IPS DF 4.7 (cell line): ENCODE measurements around the gene CCDC188.

Experiments
- DNase-seq: peaks from one replicate; pipeline ENCODE4 v3.0.0-alpha.2; 2013; ENCODE audit warnings: low spot score; ENCODE audit errors: extremely low read depth

Gene CCDC188

GRCh38 chr22:20149257-20150250 is 1.3 kb downstream of the CCDC188 start:
- DNase-seq: no peak

- DNase-seq: no peak
These were observed 2.4 kb downstream of the CCDC188 start for GRCh38 chr22:20148414-20148813.

DNA sequence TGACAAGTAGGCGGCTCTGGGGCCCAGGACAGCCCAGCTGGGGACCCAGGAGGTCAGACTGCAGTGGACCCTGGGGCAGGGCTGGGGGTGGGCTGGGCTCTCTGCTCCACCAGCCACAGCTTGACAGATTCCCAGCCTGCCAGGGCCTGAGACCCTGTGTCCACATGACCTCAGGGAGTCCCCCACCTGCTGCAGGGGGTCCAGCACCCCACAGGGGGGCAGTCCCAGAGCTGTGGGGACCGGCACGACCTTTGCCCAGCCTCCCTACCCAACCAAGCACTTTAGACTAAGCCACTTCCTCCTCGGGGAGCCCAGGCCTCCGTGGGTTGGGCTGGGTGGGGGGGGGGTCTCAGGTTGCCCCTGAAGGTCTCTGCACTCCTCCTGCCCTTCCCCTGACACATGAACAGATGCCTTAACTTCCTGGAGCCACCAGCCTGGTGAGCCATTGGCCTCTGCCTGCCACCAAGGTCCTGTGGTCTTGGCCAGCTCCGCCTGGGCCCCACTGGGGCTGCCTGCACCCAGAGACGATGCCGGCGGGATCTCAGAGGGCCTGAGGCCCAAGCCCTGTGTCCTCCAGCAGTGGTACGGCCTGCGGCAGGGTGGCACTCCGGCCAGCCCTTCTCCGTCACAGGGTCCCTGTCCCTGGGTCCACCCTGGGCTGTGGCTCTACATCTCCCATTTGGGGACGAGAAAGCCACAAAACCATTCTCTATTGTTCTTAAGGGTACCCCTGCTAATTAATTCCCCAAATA is 3.4 kb downstream of the CCDC188 start:
- DNase-seq: no peak

DNA sequence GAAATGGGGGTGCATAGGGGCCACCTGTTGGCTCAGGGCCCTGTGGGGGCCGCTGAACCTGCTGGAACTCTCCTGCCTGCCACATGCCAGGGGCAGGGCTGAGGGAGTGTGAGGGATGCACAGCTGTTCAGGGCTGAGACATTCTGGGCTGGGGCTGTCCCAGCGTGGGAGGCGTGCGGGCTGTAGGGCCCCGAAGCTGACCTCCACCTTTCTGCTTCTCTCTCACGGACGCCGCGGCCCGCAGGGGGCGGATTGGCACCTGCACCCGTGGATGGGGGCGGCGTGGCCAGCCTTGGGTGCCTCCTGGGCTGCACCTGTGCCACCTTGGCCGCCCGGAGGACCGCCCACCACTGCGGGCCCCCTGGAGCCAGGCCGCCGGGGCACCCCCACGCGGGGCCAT is 4.1 kb downstream of the CCDC188 start:
- no peak for DNase-seq

- no peak for DNase-seq
These were observed 5.0 kb downstream of the CCDC188 start for GRCh38 chr22:20145832-20146223.

- DNase-seq: no peak
These were observed 5.5 kb downstream of the CCDC188 start for GRCh38 chr22:20145206-20145831.

GRCh38 chr22:20143883-20144665 is 6.8 kb downstream of the CCDC188 start:
- DNase-seq: no peak

DNA sequence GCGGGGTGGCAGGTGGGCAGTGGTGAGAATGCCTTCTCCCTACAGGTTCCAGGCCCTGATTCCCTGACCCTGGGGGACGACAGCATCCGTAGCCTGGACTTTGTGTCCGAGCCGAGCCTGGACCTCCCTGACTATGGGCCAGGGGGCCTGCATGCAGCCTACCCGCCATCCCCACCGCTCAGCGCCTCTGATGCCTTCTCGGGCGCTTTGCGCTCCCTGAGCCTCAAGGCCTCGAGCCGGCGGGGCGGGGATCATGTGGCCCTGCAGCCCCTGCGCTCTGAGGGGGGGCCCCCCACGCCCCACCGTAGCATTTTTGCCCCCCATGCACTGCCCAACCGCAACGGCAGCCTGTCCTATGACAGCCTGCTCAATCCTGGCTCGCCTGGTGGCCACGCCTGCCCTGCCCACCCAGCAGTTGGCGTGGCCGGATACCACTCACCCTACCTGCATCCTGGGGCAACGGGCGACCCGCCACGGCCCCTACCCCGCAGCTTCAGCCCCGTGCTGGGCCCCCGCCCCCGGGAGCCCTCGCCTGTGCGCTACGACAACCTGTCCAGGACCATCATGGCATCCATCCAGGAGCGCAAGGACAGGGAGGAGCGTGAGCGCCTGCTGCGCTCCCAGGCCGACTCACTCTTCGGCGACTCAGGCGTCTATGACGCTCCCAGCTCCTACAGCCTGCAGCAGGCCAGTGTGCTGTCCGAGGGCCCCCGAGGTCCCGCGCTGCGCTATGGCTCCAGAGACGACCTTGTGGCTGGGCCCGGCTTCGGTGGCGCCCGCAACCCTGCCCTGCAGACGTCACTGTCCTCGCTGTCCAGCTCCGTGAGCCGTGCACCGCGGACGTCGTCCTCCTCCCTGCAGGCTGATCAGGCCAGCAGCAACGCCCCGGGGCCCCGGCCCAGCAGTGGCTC is 7.9 kb downstream of the CCDC188 start:
- DNase-seq: no peak

- DNase-seq: no peak
These were observed 9.4 kb downstream of the CCDC188 start for GRCh38 chr22:20141186-20142077.

DNA sequence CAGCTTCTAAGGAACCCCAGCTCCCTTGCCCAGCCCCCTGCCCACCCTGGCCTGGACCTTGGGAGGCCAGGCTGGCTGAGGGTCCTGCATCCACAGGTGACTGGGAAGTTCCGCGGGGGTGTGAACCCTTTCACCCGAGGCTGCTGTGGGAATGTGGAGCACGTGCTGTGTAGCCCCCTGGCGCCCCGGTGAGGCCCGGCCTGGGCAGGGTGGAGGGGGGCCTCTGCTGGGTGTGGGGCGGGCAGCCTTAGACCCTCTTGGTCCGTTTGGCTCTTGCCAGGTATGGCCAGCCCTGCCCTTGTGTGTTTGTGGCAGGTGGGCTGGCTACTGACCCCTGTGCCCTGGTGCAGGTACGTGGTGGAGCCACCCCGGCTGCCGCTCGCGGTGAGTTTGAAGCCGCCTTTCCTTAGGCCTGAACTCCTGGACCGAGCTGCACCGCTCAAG is 10.3 kb downstream of the CCDC188 start:
- DNase-seq: no peak

GRCh38 chr22:20140107-20140445 is 10.8 kb downstream of the CCDC188 start:
- no peak for DNase-seq

DNA sequence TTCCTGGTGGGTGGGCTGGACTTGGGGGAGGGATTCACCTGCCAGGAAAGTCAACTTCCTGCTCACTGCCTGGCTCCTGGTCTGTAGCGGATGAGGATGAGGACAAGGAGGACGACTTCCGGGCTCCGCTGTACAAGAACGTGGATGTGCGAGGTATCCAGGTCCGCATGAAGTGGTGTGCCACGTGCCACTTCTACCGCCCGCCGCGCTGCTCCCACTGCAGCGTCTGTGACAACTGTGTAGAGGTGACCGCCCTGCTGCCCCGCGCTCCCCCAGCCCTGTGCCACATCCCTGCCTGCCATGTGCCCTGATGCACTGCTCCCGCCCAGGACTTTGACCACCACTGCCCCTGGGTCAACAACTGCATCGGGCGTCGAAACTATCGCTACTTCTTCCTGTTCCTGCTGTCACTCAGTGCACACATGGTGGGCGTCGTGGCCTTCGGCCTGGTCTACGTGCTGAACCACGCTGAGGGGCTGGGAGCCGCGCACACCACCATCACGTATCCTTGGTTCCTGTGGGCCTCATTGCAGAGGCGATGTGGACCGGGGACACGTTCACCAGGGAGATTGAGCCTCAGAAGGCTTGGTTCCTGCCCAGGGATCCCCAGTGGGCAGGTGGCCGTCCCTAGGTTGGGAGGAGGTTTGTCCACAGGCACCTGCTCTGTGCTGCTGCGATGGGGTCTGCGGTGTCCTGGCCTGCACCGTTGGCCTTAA is 11.3 kb downstream of the CCDC188 start:
- no peak for DNase-seq

- DNase-seq: no peak
These were observed 12.0 kb downstream of the CCDC188 start for GRCh38 chr22:20138868-20139267.

DNA sequence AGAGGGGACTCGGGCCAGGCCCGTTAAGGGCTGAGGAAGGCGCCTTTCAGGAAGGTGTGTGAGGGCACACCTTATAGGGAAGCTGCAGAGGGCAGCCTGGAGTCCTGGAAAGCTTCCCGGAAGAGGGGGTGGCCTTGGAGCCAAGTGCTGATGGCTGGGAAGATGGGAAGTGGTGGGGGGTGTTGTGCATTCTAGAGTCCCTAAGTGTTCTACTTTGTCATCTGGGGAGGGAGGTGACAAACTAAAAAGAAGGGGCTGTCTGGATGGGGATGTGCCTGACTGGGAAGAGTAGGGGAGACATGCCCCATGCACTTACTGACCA is 12.5 kb downstream of the CCDC188 start:
- DNase-seq: no peak

DNA sequence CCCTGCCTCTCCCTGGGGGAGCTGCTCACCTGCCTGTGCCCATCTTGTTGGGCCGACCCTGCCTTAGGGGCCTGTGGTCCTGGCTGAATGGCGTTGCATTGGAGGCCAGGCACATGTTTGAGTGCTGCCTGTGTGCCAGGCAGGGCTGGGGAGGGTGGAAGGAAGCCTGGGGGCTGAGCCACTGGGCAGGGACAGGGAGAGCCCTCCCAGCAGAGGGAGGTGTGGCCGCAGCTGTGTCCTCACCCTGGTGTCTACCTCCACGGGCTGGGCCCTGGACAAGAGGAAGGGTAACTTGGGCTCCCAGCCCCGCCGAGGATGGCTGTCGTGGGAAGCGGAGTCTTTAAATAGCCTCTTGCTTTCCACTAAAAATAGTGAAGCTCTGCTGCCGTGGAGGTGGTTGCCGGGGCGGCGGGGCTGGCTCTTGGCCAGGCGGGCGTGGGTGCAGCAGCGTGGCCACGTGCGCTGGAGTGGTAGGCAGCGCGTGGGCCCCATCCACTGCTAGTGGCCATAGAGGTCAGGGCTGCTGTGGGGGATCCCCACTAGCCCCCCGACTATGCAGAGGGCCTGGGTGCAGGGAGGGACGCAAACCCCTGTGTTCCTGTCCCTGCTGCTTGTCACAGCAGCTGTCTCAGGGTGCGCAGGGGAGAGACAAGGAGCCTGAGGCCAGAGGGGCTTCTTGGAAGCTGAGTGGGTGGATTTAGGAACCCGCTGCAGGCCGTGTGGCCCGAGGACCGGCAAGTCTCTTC is 13.0 kb downstream of the CCDC188 start:
- DNase-seq: no peak

- DNase-seq: no peak
These were observed 13.7 kb downstream of the CCDC188 start for GRCh38 chr22:20137113-20137512.

GRCh38 chr22:20136603-20136873 is 14.3 kb downstream of the CCDC188 start:
- no peak for DNase-seq
